HG03432 (cell line): Measurements from ENCODE around the gene RXFP4.

Source experiments
- ATAC-seq: cut with Tn5 transposase; IDR thresholded peaks from one replicate; pipeline ENCODE4 v1.9.1; 2021; ENCODE audit warnings: mild to moderate bottlenecking, moderate library complexity; ENCODE audit not compliant: unreplicated experiment

The RXFP4 gene

GRCh38 chr1:155957411-155957915 is 16.0 kb downstream of the RXFP4 start:
- no peak for ATAC-seq

GRCh38 chr1:155960081-155960745 is 18.8 kb downstream of the RXFP4 start:
- no peak for ATAC-seq

- no peak for ATAC-seq
Measured at GRCh38 chr1:155961937-155962336, 20.5 kb downstream of the RXFP4 start.

GRCh38 chr1:155962599-155963211 is 21.3 kb downstream of the RXFP4 start:
- no peak for ATAC-seq

- ATAC-seq, result no peak
Measured at GRCh38 chr1:155964193-155964592, 22.8 kb downstream of the RXFP4 start.

GRCh38 chr1:155966135-155966534 is 24.7 kb downstream of the RXFP4 start:
- no peak for ATAC-seq

- no peak for ATAC-seq
Measured at GRCh38 chr1:155966750-155967149, 25.3 kb downstream of the RXFP4 start.

- no peak for ATAC-seq
Measured at GRCh38 chr1:155967341-155968050, 26.1 kb downstream of the RXFP4 start.

GRCh38 chr1:155968051-155968400 is 26.6 kb downstream of the RXFP4 start:
- ATAC-seq, result no peak

- no peak for ATAC-seq
Measured at GRCh38 chr1:155968670-155969069, 27.2 kb downstream of the RXFP4 start.

- no peak for ATAC-seq
Measured at GRCh38 chr1:155969377-155969791, 27.9 kb downstream of the RXFP4 start.

GRCh38 chr1:155970531-155971167 is 29.2 kb downstream of the RXFP4 start:
- peak; percentile 76 for ATAC-seq

- ATAC-seq, result no peak
Measured at GRCh38 chr1:155971910-155972809, 30.7 kb downstream of the RXFP4 start.

GRCh38 chr1:155973723-155974122 is 32.3 kb downstream of the RXFP4 start:
- ATAC-seq, result no peak

- no peak for ATAC-seq
Measured at GRCh38 chr1:155974208-155975115, 33.0 kb downstream of the RXFP4 start.

GRCh38 chr1:155975375-155976061 is 34.1 kb downstream of the RXFP4 start:
- ATAC-seq, result no peak

GRCh38 chr1:155976062-155976912 is 34.8 kb downstream of the RXFP4 start:
- no peak for ATAC-seq
